ENCODE data around the gene TOB2.
"Not testable (repeated sequence)": the region's sequence is repeated elsewhere in the genome, so short reads cannot be mapped to it uniquely, and the experiment has no call there.

Gene TOB2

GRCh38 chr22:41429232-41429950 lies 17.2 kb downstream of the TOB2 start:
- no peak for DNase-seq (ENCODE audit: low read depth)

GRCh38 chr22:41425660-41426365 lies 20.8 kb downstream of the TOB2 start:
- DNase-seq (ENCODE audit: low read depth): no peak

GRCh38 chr22:41418717-41419116 lies 27.9 kb downstream of the TOB2 start:
- DNase-seq (ENCODE audit: low read depth): no peak

- no peak for DNase-seq (ENCODE audit: low read depth)
Measured at GRCh38 chr22:41417622-41418390, 28.8 kb downstream of the TOB2 start.

GRCh38 chr22:41415554-41415953 lies 31.0 kb downstream of the TOB2 start:
- no peak for DNase-seq (ENCODE audit: low read depth)

GRCh38 chr22:41411021-41411851 lies 35.4 kb downstream of the TOB2 start:
- DNase-seq (ENCODE audit: low read depth): no peak

GRCh38 chr22:41410311-41410751 lies 36.3 kb downstream of the TOB2 start:
- no peak for DNase-seq (ENCODE audit: low read depth)

GRCh38 chr22:41408665-41409064 lies 37.9 kb downstream of the TOB2 start:
- no peak for DNase-seq (ENCODE audit: low read depth)

GRCh38 chr22:41407433-41407832 lies 39.2 kb downstream of the TOB2 start:
- DNase-seq (ENCODE audit: low read depth): no peak

GRCh38 chr22:41406410-41406809 lies 40.2 kb downstream of the TOB2 start:
- no peak for DNase-seq (ENCODE audit: low read depth)

GRCh38 chr22:41405588-41405987 lies 41.0 kb downstream of the TOB2 start:
- DNase-seq (ENCODE audit: low read depth): no peak

GRCh38 chr22:41403532-41404318 lies 42.9 kb downstream of the TOB2 start:
- DNase-seq (ENCODE audit: low read depth): peak; percentile 66

- DNase-seq (ENCODE audit: low read depth): not testable (repeated sequence)
Measured at GRCh38 chr22:41402851-41403250, 43.8 kb downstream of the TOB2 start.

- DNase-seq (ENCODE audit: low read depth): no peak
Measured at GRCh38 chr22:41401781-41402648, 44.6 kb downstream of the TOB2 start.

- DNase-seq (ENCODE audit: low read depth): no peak
Measured at GRCh38 chr22:41398921-41399320, 47.7 kb downstream of the TOB2 start.

GRCh38 chr22:41397143-41397811 lies 49.3 kb downstream of the TOB2 start:
- no peak for DNase-seq (ENCODE audit: low read depth)

GRCh38 chr22:41395531-41396240 lies 50.9 kb downstream of the TOB2 start:
- no peak for DNase-seq (ENCODE audit: low read depth)

GRCh38 chr22:41394012-41394356 lies 52.6 kb downstream of the TOB2 start:
- no peak for DNase-seq (ENCODE audit: low read depth)

- DNase-seq (ENCODE audit: low read depth): no peak
Measured at GRCh38 chr22:41387341-41387740, 59.3 kb downstream of the TOB2 start.
